GM18517 (cell line): ENCODE measurements around the gene TMCC1.

ENCODE experiments used
- ATAC-seq: cut with Tn5 transposase; IDR thresholded peaks from one replicate; pipeline ENCODE4 v1.9.1; 2021; ENCODE audit warnings: mild to moderate bottlenecking, moderate library complexity; ENCODE audit not compliant: unreplicated experiment

TMCC1 gene

DNA sequence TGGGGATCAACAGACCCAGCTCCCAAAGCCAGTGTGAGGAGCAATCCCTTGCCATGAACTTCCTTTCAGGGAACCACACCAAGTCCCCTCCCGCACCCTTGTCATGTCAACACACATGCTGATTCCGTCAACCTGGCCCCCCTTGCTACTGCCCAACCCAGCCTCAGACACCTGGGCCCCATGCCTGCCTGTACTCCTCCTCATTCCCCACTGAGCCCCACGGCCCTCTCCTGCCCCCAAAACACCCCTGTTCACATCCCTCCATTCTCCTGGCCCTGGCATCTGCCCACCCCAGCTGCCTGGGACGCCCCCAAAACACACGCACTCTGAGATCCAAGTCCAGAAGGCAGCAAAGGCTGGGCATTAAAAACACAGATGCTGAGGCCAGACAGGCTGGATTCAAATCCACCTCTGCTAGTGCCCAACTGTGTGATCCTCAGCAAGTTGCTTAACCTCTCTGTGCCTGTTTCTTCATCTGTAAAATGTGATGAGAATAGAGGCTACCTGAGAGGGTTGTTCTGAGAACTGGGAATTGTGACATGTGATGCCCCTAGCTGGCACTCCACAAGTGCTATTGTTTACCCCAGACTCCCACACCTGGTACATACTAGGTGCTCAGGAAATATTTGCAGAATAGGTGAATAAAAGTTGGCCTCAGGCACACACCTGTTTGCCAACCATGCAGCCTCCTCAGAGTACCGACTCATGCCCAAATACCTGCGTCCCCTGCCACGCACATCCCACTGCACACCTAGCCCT is 289.3 kb downstream of the TMCC1 start:
- no peak for ATAC-seq

DNA sequence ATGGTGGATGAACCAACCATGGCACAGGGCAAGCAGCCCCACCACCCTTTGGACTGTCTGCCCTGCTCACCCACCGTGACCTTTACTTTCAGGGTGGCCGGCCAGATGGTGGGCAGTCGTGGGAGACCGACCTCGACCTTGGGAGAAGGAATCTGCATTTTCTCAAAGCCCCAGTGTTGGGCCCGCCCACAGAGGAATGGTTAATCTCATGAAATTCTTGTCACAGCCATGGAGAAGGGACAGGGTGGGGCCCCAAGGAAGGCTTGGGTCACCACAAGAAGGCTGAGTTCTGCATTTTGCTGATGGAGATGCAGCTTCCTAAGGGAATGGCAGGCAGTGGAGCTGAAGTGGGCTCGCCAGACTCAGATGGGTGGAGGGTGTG is 290.0 kb downstream of the TMCC1 start:
- ATAC-seq, result no peak

DNA sequence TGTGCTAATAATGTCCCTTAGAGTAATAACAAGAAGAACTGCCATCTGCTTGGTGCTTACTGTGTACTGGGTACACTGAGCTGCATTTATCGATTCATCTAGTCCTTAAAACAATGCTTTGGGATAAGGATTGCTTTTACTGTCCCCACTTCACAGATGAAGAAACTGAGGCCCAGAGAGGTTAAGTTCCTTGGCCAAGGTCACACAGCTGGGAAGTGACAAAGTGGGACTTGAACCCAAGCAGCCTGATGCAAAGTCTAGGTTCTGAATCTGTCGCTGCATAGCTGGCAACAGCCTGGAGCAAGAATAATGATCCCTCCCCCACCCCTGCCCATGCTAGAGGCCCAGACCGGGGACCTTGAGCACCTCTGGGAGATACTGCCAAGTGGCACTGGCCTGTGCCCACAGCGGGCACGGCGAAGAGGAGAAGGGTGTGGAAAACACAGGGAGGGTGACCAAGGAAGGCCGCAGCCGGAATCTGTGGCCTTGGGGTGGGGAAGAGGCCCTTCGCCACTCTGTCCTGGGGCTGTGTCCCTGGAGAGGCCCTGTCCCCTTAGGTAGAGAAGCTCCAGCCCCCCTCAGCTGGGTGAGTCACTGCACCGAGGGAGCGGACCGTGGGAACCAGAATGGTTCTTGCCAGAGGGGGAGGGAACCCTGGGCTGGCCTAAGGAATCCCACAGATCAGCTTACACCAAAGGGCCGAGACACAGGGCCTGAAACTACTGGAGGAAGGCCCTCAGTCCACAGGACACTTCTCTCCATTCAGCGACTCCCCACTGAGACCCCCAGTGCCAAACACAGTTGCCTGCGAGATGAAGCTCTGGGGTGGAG is 290.6 kb downstream of the TMCC1 start:
- ATAC-seq, result no peak

DNA sequence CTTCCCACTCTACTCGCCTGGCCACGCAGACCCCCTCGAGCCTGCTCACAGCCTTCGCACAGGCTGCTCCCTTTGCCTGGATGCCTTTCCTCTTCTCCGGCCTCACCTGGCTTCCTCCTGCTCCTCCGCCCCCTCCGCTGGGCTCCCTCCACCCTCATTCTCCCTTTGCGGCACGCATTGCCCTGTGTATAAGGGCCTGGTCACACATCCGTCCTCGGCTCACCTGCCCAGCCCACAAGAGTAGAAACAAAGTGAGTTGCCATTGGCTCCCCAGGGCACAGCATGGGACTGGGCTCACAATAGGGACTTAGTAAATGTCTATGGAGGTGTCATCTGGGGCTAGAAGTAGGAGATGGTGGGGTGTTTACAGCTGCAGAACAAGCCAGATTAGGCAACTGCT is 291.2 kb downstream of the TMCC1 start:
- no peak for ATAC-seq

DNA sequence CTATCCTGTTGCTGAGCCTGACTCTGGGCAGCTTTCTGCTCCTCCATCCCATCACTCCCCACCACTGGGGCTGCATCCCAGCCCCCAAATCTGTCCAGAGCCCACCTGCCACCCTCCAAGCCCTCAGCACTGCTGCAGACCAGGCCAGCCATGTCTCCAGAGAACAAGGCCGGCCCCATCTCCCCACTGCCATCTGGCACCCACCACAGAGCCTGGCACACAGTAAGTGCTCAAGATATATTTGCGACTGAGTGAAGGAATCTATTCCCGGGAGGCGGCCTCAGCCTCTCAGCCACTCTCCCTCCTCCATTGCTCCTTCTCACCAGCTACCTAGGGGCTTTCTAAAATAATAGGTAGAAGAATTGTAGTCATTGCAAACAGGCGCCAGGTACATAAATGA is 291.8 kb downstream of the TMCC1 start:
- ATAC-seq, result no peak

DNA sequence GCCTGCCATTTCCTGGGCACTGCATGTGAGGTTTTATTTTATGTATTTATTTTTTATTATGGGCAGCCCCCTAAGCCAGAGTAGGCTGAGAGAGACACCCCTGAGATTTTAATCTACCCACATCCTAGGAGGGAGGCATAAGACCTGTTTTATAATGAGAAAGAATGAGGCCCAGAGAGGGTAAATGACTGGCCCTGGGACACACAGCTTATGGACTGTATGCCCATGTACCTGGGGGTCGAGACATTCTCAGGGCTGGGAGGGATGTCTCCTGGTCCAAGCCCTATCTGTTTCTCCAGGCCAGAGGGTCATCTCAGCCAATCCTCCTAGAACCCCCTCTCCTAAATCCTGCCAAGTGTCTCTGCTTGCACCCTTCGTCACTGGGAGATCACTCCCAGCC is 293.2 kb downstream of the TMCC1 start:
- ATAC-seq, result no peak

DNA sequence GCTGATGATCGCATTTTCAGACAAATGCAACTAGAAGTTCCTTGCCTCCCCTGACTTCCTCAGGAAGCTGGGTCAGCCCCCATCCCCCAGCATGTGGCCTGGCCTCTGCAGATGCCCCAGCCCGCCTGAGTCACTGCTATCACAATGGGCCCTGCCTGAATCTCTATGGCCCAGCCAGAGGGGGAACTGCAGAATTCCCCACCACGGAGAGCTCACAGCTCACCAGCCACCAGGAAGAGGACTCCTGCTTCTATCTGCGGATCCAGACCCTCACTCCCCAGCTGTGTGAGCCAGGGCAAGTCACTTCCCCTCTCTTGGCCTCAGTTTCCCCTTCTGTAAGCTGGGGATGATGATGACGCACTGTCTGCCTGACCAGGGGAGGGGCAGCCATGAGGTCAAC is 293.9 kb downstream of the TMCC1 start:
- ATAC-seq, result no peak

DNA sequence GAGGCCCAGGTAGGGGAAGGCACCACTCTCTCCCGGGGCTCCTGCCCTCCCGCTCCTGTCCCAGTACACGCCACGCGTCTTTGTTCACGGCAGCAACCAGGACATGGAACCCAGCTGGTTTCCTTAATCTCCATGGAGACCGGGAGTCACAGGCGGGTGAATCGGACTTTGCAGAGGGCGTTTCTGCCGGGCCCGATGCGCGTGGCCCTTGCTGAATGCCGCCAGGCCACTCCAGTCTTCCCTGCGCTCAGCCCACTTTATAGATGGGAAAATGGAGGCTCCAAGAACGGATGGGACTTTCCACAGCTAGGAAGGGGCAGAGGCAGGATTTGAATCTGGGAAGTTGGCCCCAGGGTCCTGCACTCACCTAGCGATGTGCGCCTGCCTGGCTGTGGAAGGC is 294.4 kb downstream of the TMCC1 start:
- ATAC-seq, result no peak

DNA sequence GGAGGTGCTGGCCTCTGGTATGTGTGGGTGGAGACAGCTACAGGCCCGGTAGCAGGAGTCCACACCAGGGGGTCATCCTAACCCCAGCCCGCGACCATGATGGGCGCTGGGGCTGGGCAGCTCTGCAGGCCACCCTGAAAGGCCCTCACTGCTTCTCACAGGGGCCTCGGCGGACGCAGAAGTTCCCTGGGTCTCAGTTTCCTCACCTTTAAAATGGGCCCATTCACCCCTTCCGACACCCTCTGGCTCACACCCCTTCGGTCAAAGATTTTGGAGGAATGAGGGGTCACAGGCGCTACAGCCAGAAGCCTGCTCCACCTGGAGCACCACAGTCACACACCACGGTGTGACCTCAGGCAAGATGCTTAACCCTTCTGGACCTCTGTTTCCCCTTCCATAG is 295.0 kb downstream of the TMCC1 start:
- no peak for ATAC-seq

DNA sequence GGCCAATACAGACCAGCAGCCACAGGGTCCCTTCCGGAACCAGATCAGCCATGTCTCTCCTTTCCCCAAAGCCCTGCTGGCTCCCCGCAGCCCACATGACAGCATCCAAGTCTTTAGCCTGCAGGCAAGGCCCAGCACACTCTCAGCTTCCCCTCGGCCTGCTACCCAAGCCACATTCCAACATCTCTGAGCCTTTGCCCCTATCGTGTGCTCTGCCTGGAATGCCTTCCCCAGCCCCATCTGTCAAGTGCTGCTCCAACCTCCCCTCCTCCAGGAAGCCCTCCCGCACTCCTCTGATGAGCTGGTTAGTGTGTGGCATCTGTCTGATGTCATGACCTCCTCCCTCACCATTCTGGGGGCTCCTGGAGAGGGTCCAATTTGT is 295.5 kb downstream of the TMCC1 start:
- no peak for ATAC-seq
